Retinal pigment epithelial cell (primary cell): ENCODE measurements around the gene FAM120C.

ENCODE experiments used
- DNase-seq: peaks from one replicate; pipeline ENCODE4 v3.0.0-alpha.2; 2010; ENCODE audit warnings: low read depth
- H3K4me3 ChIP-seq: 2 replicates; pipeline ENCODE4 v1.5.1; 2011; ENCODE audit warnings: mild to moderate bottlenecking, low read length, control low read depth, moderate library complexity
- CTCF ChIP-seq: conservative IDR thresholded peaks from 2 replicates; pipeline ENCODE4 v1.5.1; 2011; ENCODE audit warnings: low read depth, low read length, control low read depth, inconsistent platforms

FAM120C gene

GRCh38 chrX:54194982-54195588, 12.0 kb upstream of the FAM120C start:
- H3K4me3 ChIP-seq: no peak overlapping the region
- no peak for TF ChIP-seq CTCF
- DNase-seq: no peak

DNA sequence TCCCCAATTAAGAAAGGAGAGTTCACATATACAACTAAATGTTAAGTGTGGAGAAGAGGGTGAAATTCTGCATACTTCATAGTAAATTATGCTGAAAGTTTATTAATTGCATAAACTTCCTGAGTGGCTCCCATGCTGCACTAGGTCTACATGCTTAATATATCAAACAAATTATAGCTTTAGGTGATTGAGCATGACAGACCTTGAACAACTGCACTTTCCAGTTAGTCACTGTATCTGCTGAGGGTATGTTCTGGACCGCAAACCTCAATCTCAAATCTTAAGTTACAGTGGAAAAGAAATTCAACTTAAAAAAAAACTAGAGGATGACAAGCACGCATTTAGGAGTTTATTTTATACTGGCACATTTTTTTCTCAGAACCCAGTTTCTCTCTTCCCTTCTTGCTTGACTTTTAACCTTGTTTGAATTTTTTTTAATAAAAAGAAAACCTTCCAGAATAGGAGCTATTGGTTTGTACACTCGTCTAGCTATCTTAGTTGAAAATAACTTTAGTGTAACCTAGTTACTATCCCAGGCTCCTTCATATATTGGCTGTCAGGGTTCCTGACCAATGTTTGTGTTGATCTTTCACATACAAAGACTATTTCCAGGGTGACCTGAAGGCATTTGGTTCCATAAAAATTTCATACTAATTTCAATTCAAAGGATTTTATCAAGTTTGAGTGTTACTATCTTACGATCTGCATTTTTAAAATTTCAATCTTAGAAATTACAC, 10.2 kb upstream of the FAM120C start:
- TF ChIP-seq CTCF: no peak
- H3K4me3 ChIP-seq: no peak overlapping the region
- DNase-seq: no peak

- no peak for TF ChIP-seq CTCF
- H3K4me3 ChIP-seq: no peak overlapping the region
- DNase-seq: no peak
These were observed 1.4 kb upstream of the FAM120C start for GRCh38 chrX:54184474-54184873.

DNA sequence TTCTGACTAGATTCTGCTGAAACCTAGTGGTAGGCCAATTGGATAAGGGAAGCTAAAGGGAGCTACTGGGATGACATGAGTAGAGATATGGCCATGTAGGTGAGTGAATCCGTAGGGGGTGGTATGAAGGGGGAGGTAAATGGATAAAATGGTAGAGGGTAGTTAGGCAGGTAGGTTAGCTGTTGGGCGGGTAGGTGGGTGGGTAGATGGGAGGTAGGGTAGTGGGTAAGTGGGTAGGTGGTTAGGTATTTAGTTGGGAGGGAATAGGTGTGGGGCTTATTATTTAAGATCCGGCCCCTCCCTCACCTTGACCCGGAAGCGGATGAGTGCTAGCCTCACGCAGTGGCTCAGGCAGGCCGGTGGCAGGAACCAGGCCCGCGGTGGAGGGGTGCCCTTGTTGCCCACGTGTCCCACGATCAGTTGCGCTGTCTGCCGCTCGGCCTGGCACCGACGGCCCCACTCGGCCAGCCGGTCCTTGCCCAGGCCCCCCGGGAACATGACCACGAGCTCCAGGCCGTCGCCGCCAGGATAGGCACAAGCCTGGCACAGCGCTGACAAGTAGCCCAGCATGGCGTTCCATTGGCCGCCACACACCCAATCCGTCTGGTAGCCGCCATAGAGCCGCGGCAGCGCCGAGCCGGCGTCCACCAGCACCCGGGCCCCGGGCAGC, 725 bp downstream of the FAM120C start:
- TF ChIP-seq CTCF: no peak
- peak overlapping the region; percentile 63 for H3K4me3 ChIP-seq
- DNase-seq: no peak

- TF ChIP-seq CTCF: no peak
- DNase-seq: no peak
- H3K4me3 ChIP-seq: peak overlapping the region; percentile 63
These were observed 1.7 kb downstream of the FAM120C start for GRCh38 chrX:54181202-54181953.

- peak overlapping the region; percentile 63 for H3K4me3 ChIP-seq
- TF ChIP-seq CTCF: no peak
- no peak for DNase-seq
These were observed 2.7 kb downstream of the FAM120C start for GRCh38 chrX:54180403-54180802.
